H1 (cell line): Measurements from ENCODE around the gene CPEB3. TPM values are rescaled to one million over a fixed set of nuclear protein-coding genes. Genes with fewer than 3 reads are reported as not detected.

Experiments
- CTCF ChIA-PET: fragments of 300-600 bp; sonication (Branson Sonifier 250); formaldehyde crosslinking; loops from one replicate; lab custom pipeline; 2021; ENCODE audit not compliant: partially characterized antibody; lab: Charles Lee
- POLR2A ChIA-PET: fragments of 300-600 bp; sonication (Branson Sonifier 250); formaldehyde crosslinking; loops from one replicate; lab custom pipeline; 2021; ENCODE audit warnings: inconsistent platforms; ENCODE audit not compliant: partially characterized antibody; lab: Charles Lee
- DNase-seq, 2 experiments: peaks; one replicate each; pipeline versions ENCODE4 v3.0.0 to v3.0.0-alpha.2; 2010 to 2022; ENCODE audit warnings: low spot score in 2 of 2, low read depth in 1 of 2, mixed read lengths in 1 of 2
- FAIRE-seq: peaks from 2 replicates; lab custom pipeline; 2011; peaks lifted over from hg19 to GRCh38; lab: Jason Lieb, UNC
- H2AFZ ChIP-seq: 2 replicates; pipeline ENCODE4 v1.8.1; 2012; ENCODE audit warnings: low read length, inconsistent platforms
- H2AK5ac ChIP-seq: 2 replicates; pipeline ENCODE4 v1.6.1; 2013; ENCODE audit warnings: low read depth, low read length
- H2BK120ac ChIP-seq: replicated peaks from 2 replicates; pipeline ENCODE3; 2013; ENCODE audit warnings: low read depth, low read length, inconsistent platforms
- H2BK12ac ChIP-seq: 2 replicates; pipeline ENCODE4 v1.6.1; 2013; ENCODE audit warnings: low read depth, low read length
- H2BK15ac ChIP-seq: 2 replicates; pipeline ENCODE4 v1.6.1; 2013; ENCODE audit warnings: low read length
- H2BK20ac ChIP-seq: 2 replicates; pipeline ENCODE4 v1.6.1; 2013; ENCODE audit warnings: low read length
- H2BK5ac ChIP-seq: 2 replicates; pipeline ENCODE4 v1.6.1; 2013; ENCODE audit warnings: low read depth, low read length
- H3K14ac ChIP-seq: 2 replicates; pipeline ENCODE4 v1.6.1; 2013; ENCODE audit warnings: inconsistent platforms; ENCODE audit not compliant: insufficient read length
- H3K18ac ChIP-seq: 2 replicates; pipeline ENCODE4 v1.6.1; 2013; ENCODE audit warnings: low read length; ENCODE audit errors: extremely low read depth
- H3K23ac ChIP-seq: 2 replicates; pipeline ENCODE4 v1.6.1; 2013; ENCODE audit warnings: inconsistent platforms; ENCODE audit not compliant: insufficient read length
- H3K23me2 ChIP-seq: 2 replicates; pipeline ENCODE4 v1.6.1; 2013; ENCODE audit warnings: low read depth, low read length
- H3K27ac ChIP-seq: 2 replicates; pipeline ENCODE4 v1.6.1; 2011; ENCODE audit warnings: low read depth, low read length, inconsistent platforms
- H3K27me3 ChIP-seq, 4 experiments: replicated peaks in 1 of 4; 1 replicate in 1 of 4; 2 replicates in 3 of 4; pipeline versions ENCODE4 v1.6.1 to v1.8.1; 2011 to 2013; ENCODE audit warnings: low read length in 3 of 4, mild to moderate bottlenecking in 3 of 4, inconsistent platforms in 2 of 4, mixed read lengths in 2 of 4, moderate library complexity in 1 of 4; ENCODE audit not compliant: control insufficient read depth in 3 of 4, insufficient read depth in 3 of 4; ENCODE audit errors: extremely low read depth in 1 of 4
- H3K36me3 ChIP-seq, 4 experiments: 2 replicates each; pipeline versions ENCODE4 v1.6.1 to v1.8.1; 2011 to 2013; ENCODE audit warnings: mild to moderate bottlenecking in 4 of 4, low read length in 3 of 4, moderate library complexity in 2 of 4, control low read depth in 1 of 4, inconsistent platforms in 1 of 4; ENCODE audit not compliant: insufficient read depth in 4 of 4, control insufficient read depth in 2 of 4
- H3K4ac ChIP-seq: replicated peaks from 2 replicates; pipeline ENCODE3; 2013; ENCODE audit warnings: low read length, low read depth, mixed read lengths, inconsistent platforms; ENCODE audit not compliant: insufficient read length
- H3K4me1 ChIP-seq, 4 experiments: replicated peaks in 1 of 4; 1 replicate in 1 of 4; 2 replicates in 3 of 4; pipeline versions ENCODE4 v1.6.1 to v1.8.1; 2011 to 2013; ENCODE audit warnings: low read length in 3 of 4, inconsistent platforms in 2 of 4, mixed read lengths in 1 of 4; ENCODE audit not compliant: insufficient read depth in 4 of 4, control insufficient read depth in 3 of 4
- H3K4me2 ChIP-seq, 2 experiments: 2 replicates each; pipeline versions ENCODE4 v1.6.1 to v1.8.1; 2011 to 2013; ENCODE audit warnings: low read depth in 2 of 2, low read length in 2 of 2, control low read depth in 1 of 2, inconsistent platforms in 1 of 2, mild to moderate bottlenecking in 1 of 2; ENCODE audit not compliant: insufficient read depth in 1 of 2
- H3K4me3 ChIP-seq, 4 experiments: fragments of 200-600, 300-600 bp in 1 of 4; sonication (generic), shearing (Covaris generic), sonication (Bioruptor Twin) in 1 of 4; 2 replicates each; pipeline versions ENCODE4 v1.5.1 to v1.8.1; 2011 to 2016; ENCODE audit warnings: low read length in 4 of 4, low read depth in 3 of 4, control low read depth in 2 of 4, inconsistent platforms in 2 of 4, mild to moderate bottlenecking in 2 of 4, mixed read lengths in 1 of 4, moderate library complexity in 1 of 4; ENCODE audit not compliant: insufficient read depth in 2 of 4; ENCODE audit errors: extremely low read depth in 1 of 4
- H3K56ac ChIP-seq: replicated peaks from 2 replicates; pipeline ENCODE3; 2013; ENCODE audit warnings: low read depth, mild to moderate bottlenecking, mixed read lengths, low read length, inconsistent platforms; ENCODE audit not compliant: insufficient read length
- H3K79me1 ChIP-seq: 2 replicates; pipeline ENCODE4 v1.6.1; 2013; ENCODE audit warnings: low read depth, low read length, control low read depth
- H3K79me2 ChIP-seq, 2 experiments: 2 replicates each; pipeline versions ENCODE4 v1.6.1 to v1.8.1; 2012 to 2013; ENCODE audit warnings: low read length in 2 of 2, mild to moderate bottlenecking in 2 of 2, inconsistent platforms in 1 of 2; ENCODE audit not compliant: insufficient read depth in 2 of 2, control insufficient read depth in 1 of 2
- H3K9ac ChIP-seq, 4 experiments: replicated peaks in 1 of 4; 1 replicate in 1 of 4; 2 replicates in 3 of 4; pipeline versions ENCODE4 v1.6.1 to v1.8.1; 2011 to 2013; ENCODE audit warnings: low read depth in 3 of 4, low read length in 3 of 4, control low read depth in 2 of 4, mild to moderate bottlenecking in 2 of 4, moderate library complexity in 2 of 4, inconsistent platforms in 1 of 4; ENCODE audit errors: extremely low read depth in 1 of 4
- H3K9me3 ChIP-seq, 2 experiments: 2 replicates each; pipeline versions ENCODE4 v1.6.1 to v1.8.1; 2012 to 2013; ENCODE audit warnings: mild to moderate bottlenecking in 2 of 2, moderate library complexity in 2 of 2, control low read depth in 1 of 2, inconsistent platforms in 1 of 2, low read depth in 1 of 2, low read length in 1 of 2, mixed read lengths in 1 of 2; ENCODE audit not compliant: insufficient read depth in 2 of 2
- H4K20me1 ChIP-seq, 2 experiments: replicated peaks in 1 of 2; 2 replicates each; pipeline versions ENCODE3 to v1.8.1; 2011 to 2013; ENCODE audit warnings: inconsistent platforms in 2 of 2, low read length in 2 of 2, mild to moderate bottlenecking in 1 of 2; ENCODE audit not compliant: insufficient read depth in 2 of 2, control insufficient read depth in 1 of 2
- H4K5ac ChIP-seq: 2 replicates; pipeline ENCODE4 v1.6.1; 2013; ENCODE audit warnings: low read length, low read depth, mixed read lengths, inconsistent platforms; ENCODE audit not compliant: insufficient read length
- H4K8ac ChIP-seq: 2 replicates; pipeline ENCODE4 v1.8.0; 2013; ENCODE audit warnings: mild to moderate bottlenecking, moderate library complexity, low read length, inconsistent platforms; ENCODE audit not compliant: insufficient read depth; ENCODE audit errors: extremely low read depth
- H4K91ac ChIP-seq: replicated peaks from 2 replicates; pipeline ENCODE3; 2013; ENCODE audit warnings: low read length, mixed read lengths, inconsistent platforms; ENCODE audit not compliant: insufficient read length
- BACH1 ChIP-seq: IDR thresholded peaks from 2 replicates; pipeline ENCODE4 v1.6.1; 2012; ENCODE audit warnings: low read length, improper control_type of control experiment
- BCL11A ChIP-seq, 2 experiments: IDR thresholded peaks; one replicate each; pipeline ENCODE4 v1.6.1; 2011; ENCODE audit warnings: low read depth in 2 of 2, low read length in 2 of 2, mild to moderate bottlenecking in 2 of 2
- BRCA1 ChIP-seq: IDR thresholded peaks from 2 replicates; pipeline ENCODE4 v1.6.1; 2012; ENCODE audit warnings: low read depth, low read length, improper control_type of control experiment
- CEBPB ChIP-seq: IDR thresholded peaks from 2 replicates; pipeline ENCODE4 v1.6.1; 2012; ENCODE audit warnings: low read depth, low read length
- EZH2 ChIP-seq: fragments of 200-600 bp; sonication (generic); IDR thresholded peaks from 2 replicates; pipeline ENCODE4 v1.7.1; 2012; ENCODE audit warnings: low read depth, mild to moderate bottlenecking, moderate library complexity, low read length, inconsistent platforms; ENCODE audit not compliant: severe bottlenecking
- GABPA ChIP-seq: IDR thresholded peaks from 2 replicates; pipeline ENCODE4 v1.6.1; 2011; ENCODE audit warnings: mild to moderate bottlenecking, low read length, moderate library complexity, borderline replicate concordance; ENCODE audit not compliant: insufficient read depth
- KDM5A ChIP-seq: fragments of 200-600 bp; IDR thresholded peaks from 2 replicates; pipeline ENCODE4 v1.7.1; 2012; ENCODE audit warnings: mild to moderate bottlenecking, low read length, inconsistent platforms, mixed read lengths
- RAD21 ChIP-seq, 2 experiments: IDR thresholded peaks in 1 of 2; conservative IDR thresholded peaks in 1 of 2; 2 replicates each; pipeline ENCODE4 v1.6.1; 2011; ENCODE audit warnings: low read depth in 2 of 2, low read length in 2 of 2, improper control_type of control experiment in 1 of 2, inconsistent platforms in 1 of 2, mild to moderate bottlenecking in 1 of 2, moderate library complexity in 1 of 2
- RFX5 ChIP-seq: IDR thresholded peaks from 2 replicates; pipeline ENCODE4 v1.6.1; 2011; ENCODE audit warnings: low read depth, low read length, improper control_type of control experiment, borderline replicate concordance
- SIX5 ChIP-seq: IDR thresholded peaks from 2 replicates; pipeline ENCODE4 v1.6.1; 2011; ENCODE audit warnings: mild to moderate bottlenecking, low read depth, low read length
- SRF ChIP-seq: IDR thresholded peaks from 2 replicates; pipeline ENCODE4 v1.6.1; 2011; ENCODE audit warnings: mild to moderate bottlenecking, low read depth, low read length, moderate library complexity
- TAF1 ChIP-seq: IDR thresholded peaks from 2 replicates; pipeline ENCODE4 v1.6.1; 2011; ENCODE audit warnings: mild to moderate bottlenecking, low read depth, low read length
- TEAD4 ChIP-seq: IDR thresholded peaks from 2 replicates; pipeline ENCODE4 v1.6.1; 2012; ENCODE audit warnings: low read depth, low read length, inconsistent platforms, mixed read lengths
- WGBS, 2 experiments: shearing (Covaris generic) in 1 of 2; methylation state at CpG; one replicate each; pipeline versions ENCODE4 v1.1.6 to v1.1.7; 2013 to 2015; ENCODE audit warnings: low lambda C conversion rate in 2 of 2, mixed read lengths in 2 of 2, inconsistent platforms in 1 of 2, low coverage in 1 of 2, missing lambda C conversion rate in 1 of 2; ENCODE audit not compliant: insufficient replicate concordance in 2 of 2, insufficient coverage in 1 of 2, insufficient read length in 1 of 2; ENCODE audit errors: extremely low coverage in 1 of 2, missing lambda C conversion rate in 1 of 2; 5-methylcytosine and 5-hydroxymethylcytosine counted together
- polyA plus RNA-seq, 7 experiments: library from polyadenylated mRNA; depleted of rRNA in 3 of 7; stranded (reverse) in 5 of 7; unstranded in 2 of 7; fragments of >200 nt in 5 of 7; fragments of 200-250 nt in 2 of 7; gene quantifications; 1 replicate in 5 of 7; 2 replicates in 1 of 7; 4 replicates in 1 of 7; pipeline versions ENCODE4 v1.2.1 to v1.2.3, GENCODE V29; 2011 to 2013; ENCODE audit warnings: missing spikeins in 2 of 7, mixed read lengths in 2 of 7
- total RNA-seq: library from RNA; stranded (reverse); fragmentation: NEBNext Ultra II Directional; extraction: Animal tissue kit (Norgen Biotek cat#: 25700); gene quantifications from 2 replicates; pipeline ENCODE4 v1.2.1, GENCODE V29; 2021
- TF ChIP-seq, protein P1 (sequence below): IDR thresholded peaks from 2 replicates; pipeline ENCODE4 v1.6.1; 2012; ENCODE audit warnings: inconsistent platforms

CPEB3 gene
- total and polyA plus RNA-seq, 2 of the 8 experiments (the other 6 are each of a cell fraction or from before 2014, with no cell fraction given): 0.39 to 1.7 TPM

- DNase-seq (no peak), FAIRE-seq (no peak)
- Histone ChIP-seq H3K4ac (no peak overlapping the region), H2BK20ac (no peak overlapping the region), H3K79me2 (no peaks in the 10 kb centered on the region), H2BK5ac (no peak overlapping the region), H3K4me1 (no peaks in the 10 kb centered on the region), H3K9me3 (no peaks in the 10 kb centered on the region), H4K8ac (no peak overlapping the region), H3K36me3 (peaks cover 3 to 54% (median 19%) of the 10 kb centered on the region in 4 experiments; a peak in 7 of 8 replicates), H3K79me1 (no peaks in the 10 kb centered on the region; the same call in 1 of the 2 replicates), H3K56ac (no peak overlapping the region), H3K27me3 (no peaks in the 10 kb centered on the region), H2BK12ac (no peak overlapping the region), H3K23ac (no peak overlapping the region), H3K14ac (no peak overlapping the region), H4K91ac (no peak overlapping the region), H4K5ac (no peak overlapping the region), H2AK5ac (no peak overlapping the region), H3K23me2 (no peaks in the 10 kb centered on the region), H3K4me2 (no peak overlapping the region), H3K4me3 (no peak overlapping the region), H2AFZ (no peak overlapping the region), H3K9ac (no peak overlapping the region), H3K18ac (no peak overlapping the region), H4K20me1 (no peaks in the 10 kb centered on the region), H2BK120ac (no peak overlapping the region), H2BK15ac (no peak overlapping the region), H3K27ac (no peak overlapping the region)
- CTCF ChIA-PET: interaction anchor here (0.7 to 1.1 kb wide), 2 partner anchors 11 to 425 kb away, joined by 3 read pairs; no protein-coding TSS in a partner anchor
- POLR2A ChIA-PET: interaction anchor here (0.8 to 1.4 kb wide), 3 partner anchors 10 to 71 kb away, joined by 3 read pairs; no protein-coding TSS in a partner anchor
- WGBS, 2 experiments: 92% methylated on average over 1 of the region's 1 CpG; no CpG with 5 or more reads in 1 of the 2 experiments
- TF ChIP-seq GABPA (no peak), EZH2 (no peak), BCL11A (IDR thresholded peaks at IDR 0.05; ENCODE audit: low read depth in 2 of 2, low read length in 2 of 2) (no peak), KDM5A (no peak), CEBPB (no peak), TAF1 (no peak), BRCA1 (no peak), RFX5 (no peak), RAD21 (IDR thresholded peaks at IDR 0.05 in 1 of 2, conservative IDR thresholded peaks at IDR 0.05 in 1 of 2; ENCODE audit: low read depth in 2 of 2, low read length in 2 of 2) (no peak), SIX5 (no peak), SRF (no peak), BACH1 (no peak), TEAD4 (no peak)
- TF ChIP-seq, protein P1, sequence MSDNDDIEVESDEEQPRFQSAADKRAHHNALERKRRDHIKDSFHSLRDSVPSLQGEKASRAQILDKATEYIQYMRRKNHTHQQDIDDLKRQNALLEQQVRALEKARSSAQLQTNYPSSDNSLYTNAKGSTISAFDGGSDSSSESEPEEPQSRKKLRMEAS: no peak
Measured at GRCh38 chr10:92009445-92009844, 281.4 kb downstream of the CPEB3 start.
